Heart left ventricle (tissue), 16 donors: ENCODE data around the gene ZBTB25. TPM values are rescaled to one million over a fixed set of nuclear protein-coding genes. Genes with fewer than 3 reads are reported as not detected.

Source experiments
- ATAC-seq, 4 donors: fragments of 200-7000 bp; cut with Tn5 transposase; one replicate each; pipeline ENCODE4 v1.9.1; 2020 to 2022; ENCODE audit warnings: moderate library complexity in 4 of 4, mild to moderate bottlenecking in 3 of 4, moderate number of reproducible peaks in 1 of 4
- DNase-seq, 5 donors: peaks; one replicate each; pipeline ENCODE4 v3.0.0-alpha.2; 2020
- H3K27ac ChIP-seq, 12 donors: fragments of 200-600 bp; sonication (generic) in 4 of 12; one replicate each; pipeline versions ENCODE4 v1.5.0 to v1.8.0; 2016 to 2022; ENCODE audit warnings: mild to moderate bottlenecking in 2 of 12
- H3K27me3 ChIP-seq, 9 donors: fragments of 200-600 bp; sonication (generic) in 2 of 9; one replicate each; pipeline versions ENCODE4 v1.5.1 to v1.8.0; 2016 to 2022; ENCODE audit warnings: mild to moderate bottlenecking in 3 of 9
- H3K36me3 ChIP-seq, 9 donors: fragments of 200-600 bp; sonication (generic) in 2 of 9; one replicate each; pipeline versions ENCODE4 v1.5.0 to v1.8.0; 2018 to 2022; ENCODE audit warnings: mild to moderate bottlenecking in 2 of 9
- H3K4me1 ChIP-seq, 12 donors: fragments of 200-600 bp; sonication (generic) in 4 of 12; one replicate each; pipeline versions ENCODE4 v1.5.0 to v1.8.0; 2016 to 2022; ENCODE audit warnings: mild to moderate bottlenecking in 3 of 12
- H3K4me3 ChIP-seq, 12 donors: fragments of 200-600 bp; sonication (generic) in 4 of 12; one replicate each; pipeline versions ENCODE4 v1.5.0 to v1.8.0; 2017 to 2022; ENCODE audit warnings: mild to moderate bottlenecking in 9 of 12, moderate library complexity in 4 of 12
- H3K9me3 ChIP-seq, 12 donors: fragments of 200-600 bp; sonication (generic) in 4 of 12; one replicate each; pipeline versions ENCODE4 v1.5.0 to v1.8.0; 2016 to 2022; ENCODE audit warnings: mild to moderate bottlenecking in 1 of 12
- POLR2A ChIP-seq, 2 donors: fragments of 450-650 bp; IDR thresholded peaks; one replicate each; pipeline ENCODE4 v1.6.1; 2017; ENCODE audit warnings: antibody characterized with exemption in 2 of 2, mild to moderate bottlenecking in 2 of 2, moderate library complexity in 2 of 2
- WGBS, 4 donors: extraction: QIAGEN DNeasy Blood & Tissue Kit in 2 of 4; methylation state at CpG; one replicate each; pipeline versions ENCODE4 v1.1.5 to v1.1.7; 2013 to 2018; 5-methylcytosine and 5-hydroxymethylcytosine counted together
- intact Hi-C, 10 donors: fragments of 100-400 bp; cut with DNase I; formaldehyde crosslinking; loops; one replicate each; pipeline versions ENCODE4 v1.11.1 to v1.14.2; 2022
- polyA plus RNA-seq, 2 donors: library from polyadenylated mRNA; stranded (reverse); fragments of 200-250 nt; gene quantifications; one replicate each; pipeline ENCODE4 v1.2.3, GENCODE V29; 2013
- total RNA-seq, 9 donors: library from RNA; depleted of rRNA in 2 of 9; stranded (reverse); fragments of >200 nt in 2 of 9; fragmentation: NEBNext Ultra II Directional in 3 of 9; extraction: Animal tissue kit (Norgen Biotek cat#: 25700) in 3 of 9; gene quantifications; one replicate each; pipeline versions ENCODE4 v1.1.0 to v1.2.4, GENCODE V29; 2016 to 2023
- TF ChIP-seq, protein P1 (sequence below), 12 donors: fragments of 200-600 bp; sonication (generic) in 4 of 12; IDR thresholded peaks; one replicate each; pipeline versions ENCODE4 v1.5.0 to v1.8.0; 2018 to 2022; ENCODE audit warnings: antibody characterized with exemption in 12 of 12, mild to moderate bottlenecking in 5 of 12
- donor health status: ischemic (EF 13 %, LVEDD 7.1; RV severe dilation, severe dysfunction).
- donor health status: healthy with polysubstance abuse.
- donor health status: DM: no; HTN: yes; CAD: no.
- donor health status: DM: no; HTN: no; CAD: no.
- donor health status: ischemic (EF 25% LVEDD 6.9; RV normal size, moderate dysfunction).
- donor health status: ischemic (EF 25% LVEDD 5.7; RV mildly dilated, moderate dysfunction).
- donor health status: healthy.
- donor health status: DM: yes; HTN: yes; CAD: no.
- donor health status: ischemic (EF 35%, LVEDD 5.7; RV mildly dilated, moderate dysfunction).
- donor health status: nonischemic (EF 11% LVEDD 7.7; RV severe dilation, severe dysfunction).
- donor health status: DM: yes; HTN: yes; CAD: no.
- donor health status: PGD.
- donor health status: ischemic (EF 29% LVEDD 5.4; RV normal size, mild dysfunction).
- donor health status: nonischemic (EF 23%, LVEDD 6.1; RV moderate dilation, normal function).

Gene ZBTB25
- total and polyA plus RNA-seq, 11 donors = 4.0 to 28.0 (median 18.2) TPM

- DNase-seq (no peak), ATAC-seq (no peak)
- peaks cover 0 to 7% (median 0%) of the 10 kb centered on the region in 12 donors for H3K4me1 ChIP-seq
- TF ChIP-seq, protein P1, sequence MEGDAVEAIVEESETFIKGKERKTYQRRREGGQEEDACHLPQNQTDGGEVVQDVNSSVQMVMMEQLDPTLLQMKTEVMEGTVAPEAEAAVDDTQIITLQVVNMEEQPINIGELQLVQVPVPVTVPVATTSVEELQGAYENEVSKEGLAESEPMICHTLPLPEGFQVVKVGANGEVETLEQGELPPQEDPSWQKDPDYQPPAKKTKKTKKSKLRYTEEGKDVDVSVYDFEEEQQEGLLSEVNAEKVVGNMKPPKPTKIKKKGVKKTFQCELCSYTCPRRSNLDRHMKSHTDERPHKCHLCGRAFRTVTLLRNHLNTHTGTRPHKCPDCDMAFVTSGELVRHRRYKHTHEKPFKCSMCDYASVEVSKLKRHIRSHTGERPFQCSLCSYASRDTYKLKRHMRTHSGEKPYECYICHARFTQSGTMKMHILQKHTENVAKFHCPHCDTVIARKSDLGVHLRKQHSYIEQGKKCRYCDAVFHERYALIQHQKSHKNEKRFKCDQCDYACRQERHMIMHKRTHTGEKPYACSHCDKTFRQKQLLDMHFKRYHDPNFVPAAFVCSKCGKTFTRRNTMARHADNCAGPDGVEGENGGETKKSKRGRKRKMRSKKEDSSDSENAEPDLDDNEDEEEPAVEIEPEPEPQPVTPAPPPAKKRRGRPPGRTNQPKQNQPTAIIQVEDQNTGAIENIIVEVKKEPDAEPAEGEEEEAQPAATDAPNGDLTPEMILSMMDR (IDR thresholded peaks at IDR 0.05) = no peak
- TF ChIP-seq POLR2A (IDR thresholded peaks at IDR 0.05) = no peak
- intact Hi-C loops = no loop called here
- H3K36me3 ChIP-seq = peaks cover 0 to 86% (median 71%) of the 10 kb centered on the region in 9 donors
- no peaks in the 10 kb centered on the region for H3K9me3 ChIP-seq
- H3K4me3 ChIP-seq = no peak overlapping the region
- no peaks in the 10 kb centered on the region for H3K27me3 ChIP-seq
- no peak overlapping the region for H3K27ac ChIP-seq
- WGBS, 4 donors = 90 to 100% (median 93%) methylated on average over 2 of the region's 2 CpGs
Observed at GRCh38 chr14:64450255-64450654, 53.4 kb downstream of the ZBTB25 start.

DNA sequence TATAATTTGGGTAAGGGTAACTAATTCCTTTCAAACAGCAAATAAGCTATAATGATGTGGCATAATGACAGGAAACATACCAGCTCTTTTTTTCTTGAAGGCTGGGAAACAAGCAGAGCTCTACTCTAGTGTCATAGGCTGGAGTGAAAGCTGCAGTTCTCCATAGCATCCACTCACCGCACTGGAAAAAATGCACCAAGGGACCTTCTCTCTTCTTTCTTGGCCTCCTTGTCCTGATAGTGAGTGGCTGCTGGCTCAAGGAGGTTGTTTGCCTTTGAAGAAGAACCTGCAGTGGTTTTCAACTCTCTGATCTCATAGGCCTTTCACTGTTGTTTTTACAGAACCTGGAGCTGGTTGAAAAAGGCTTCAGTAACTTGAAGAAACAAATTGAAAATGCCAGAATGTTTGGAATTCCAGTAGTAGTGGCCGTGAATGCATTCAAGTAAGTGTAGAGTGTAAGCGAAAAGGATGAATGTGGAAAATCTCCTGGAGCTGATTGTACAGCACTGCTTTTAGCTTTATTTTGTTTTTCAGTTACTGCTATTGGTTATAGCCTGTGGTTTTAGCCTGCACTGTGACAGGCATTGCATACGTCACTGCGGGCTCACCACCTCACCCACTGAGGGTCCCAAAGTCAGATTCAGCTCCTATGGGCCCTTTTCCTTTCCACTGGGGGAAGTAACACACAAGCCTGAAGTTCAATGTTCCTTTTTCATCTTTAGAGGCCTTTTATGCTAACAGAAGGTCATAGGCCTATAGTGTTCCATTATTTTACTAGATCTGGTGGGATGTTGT, 55.6 kb downstream of the ZBTB25 start:
- Histone ChIP-seq H3K36me3 (peaks cover 0 to 79% (median 62%) of the 10 kb centered on the region in 9 donors), H3K4me1 (peaks cover 0 to 15% (median 0%) of the 10 kb centered on the region in 12 donors), H3K27ac (peak overlapping the region in 1 of 12 donors; percentile 14), H3K9me3 (no peaks in the 10 kb centered on the region), H3K4me3 (no peak overlapping the region), H3K27me3 (no peaks in the 10 kb centered on the region)
- TF ChIP-seq POLR2A (IDR thresholded peaks at IDR 0.05) = no peak
- TF ChIP-seq, protein P1 (IDR thresholded peaks at IDR 0.05) = no peak
- ATAC-seq = no peak
- no peak for DNase-seq
- 92 to 96% (median 94%) methylated on average over 5 of the region's 5 CpGs for WGBS, 4 donors
- intact Hi-C loops = no loop called here

DNA sequence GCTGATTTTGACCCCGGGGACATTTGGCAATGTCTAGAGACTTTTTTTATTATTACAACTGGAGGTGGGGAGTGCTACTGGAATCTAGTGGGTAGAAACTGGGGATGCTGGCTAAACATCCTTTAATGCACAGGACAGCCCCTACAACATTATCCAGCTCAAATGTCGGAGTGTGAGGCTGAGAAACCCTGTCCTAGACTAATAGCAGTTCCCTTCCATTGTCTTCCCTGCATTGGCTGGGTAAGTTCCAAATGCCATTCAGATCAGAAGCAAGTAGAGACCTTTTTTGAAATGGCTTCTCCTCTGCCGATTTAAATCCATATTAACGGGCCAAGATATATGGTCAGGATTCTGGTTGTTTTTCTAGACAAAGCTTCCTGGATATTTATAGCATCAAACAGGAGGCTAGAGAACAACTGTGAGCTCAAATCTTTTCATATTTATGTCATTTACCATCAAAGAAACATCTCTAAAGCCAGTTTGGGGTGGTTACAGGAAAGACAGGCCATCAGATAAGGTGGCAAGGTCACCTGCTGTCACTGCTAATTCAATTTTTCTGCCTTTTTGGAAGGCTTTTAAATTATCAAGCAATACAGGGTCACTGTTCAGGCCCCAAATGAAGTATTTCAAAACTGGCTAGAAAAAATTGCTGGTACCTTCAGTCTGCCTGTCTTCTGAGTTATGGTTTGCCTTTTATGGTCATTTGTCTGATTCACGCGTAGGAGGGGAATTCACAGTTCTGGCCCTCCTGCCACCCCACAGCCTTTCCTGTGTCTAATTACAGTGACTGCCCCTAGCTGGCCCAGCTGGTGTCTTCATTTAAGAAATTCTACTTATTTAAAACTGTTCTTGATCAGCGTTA, 58.4 kb downstream of the ZBTB25 start:
- 68 to 74% (median 69%) methylated on average over 7 of the region's 7 CpGs for WGBS, 4 donors
- Histone ChIP-seq H3K4me3 (no peak overlapping the region), H3K27me3 (no peaks in the 10 kb centered on the region), H3K27ac (peak overlapping the region in 4 of 12 donors; percentile 11 to 78 (median 48)), H3K9me3 (no peaks in the 10 kb centered on the region), H3K4me1 (peaks cover 0 to 22% (median 12%) of the 10 kb centered on the region in 12 donors), H3K36me3 (peaks cover 0 to 72% (median 51%) of the 10 kb centered on the region in 9 donors)
- TF ChIP-seq, protein P1 (IDR thresholded peaks at IDR 0.05) = no peak
- no peak for TF ChIP-seq POLR2A (IDR thresholded peaks at IDR 0.05)
- ATAC-seq (peak in 2 of 4 donors; percentile 38 to 67), DNase-seq (no peak)
- intact Hi-C loops = no loop called here

GRCh38 chr14:64444140-64444539, 59.5 kb downstream of the ZBTB25 start:
- intact Hi-C loops = no loop called here
- Histone ChIP-seq H3K27me3 (no peaks in the 10 kb centered on the region), H3K4me3 (no peak overlapping the region), H3K9me3 (no peaks in the 10 kb centered on the region), H3K27ac (peak overlapping the region in 1 of 12 donors; percentile 78), H3K36me3 (peaks cover 0 to 72% (median 49%) of the 10 kb centered on the region in 9 donors), H3K4me1 (peaks cover 0 to 22% (median 12%) of the 10 kb centered on the region in 12 donors)
- TF ChIP-seq POLR2A (IDR thresholded peaks at IDR 0.05) = no peak
- TF ChIP-seq, protein P1 (IDR thresholded peaks at IDR 0.05) = no peak
- DNase-seq = no peak
- no peak for ATAC-seq
- WGBS, 4 donors = 89 to 95% (median 93%) methylated on average over 11 of the region's 11 CpGs
